ENCODE measurements around the gene ZFYVE28. TPM values are rescaled to one million over a fixed set of nuclear protein-coding genes. Genes with fewer than 3 reads are reported as not detected.
"Not testable (repeated sequence)": the region's sequence is repeated elsewhere in the genome, so short reads cannot be mapped to it uniquely, and the experiment has no call there.

ZFYVE28 gene
- total RNA-seq, 1 donor from 2014 or later, result 1.3 TPM

- H3K36me3 ChIP-seq (ENCODE audit: control insufficient read depth, insufficient read depth, low read length), result peaks cover 2% of the 10 kb centered on the region
- peak; percentile 37 for DNase-seq (ENCODE audit: low read depth)
- FAIRE-seq, result no peak
- no peak overlapping the region for H3K4me3 ChIP-seq (ENCODE audit: low read depth, low read length)
- H3K27me3 ChIP-seq (ENCODE audit: control insufficient read depth, insufficient read depth, low read length), result no peaks in the 10 kb centered on the region
- TF ChIP-seq, protein P1, sequence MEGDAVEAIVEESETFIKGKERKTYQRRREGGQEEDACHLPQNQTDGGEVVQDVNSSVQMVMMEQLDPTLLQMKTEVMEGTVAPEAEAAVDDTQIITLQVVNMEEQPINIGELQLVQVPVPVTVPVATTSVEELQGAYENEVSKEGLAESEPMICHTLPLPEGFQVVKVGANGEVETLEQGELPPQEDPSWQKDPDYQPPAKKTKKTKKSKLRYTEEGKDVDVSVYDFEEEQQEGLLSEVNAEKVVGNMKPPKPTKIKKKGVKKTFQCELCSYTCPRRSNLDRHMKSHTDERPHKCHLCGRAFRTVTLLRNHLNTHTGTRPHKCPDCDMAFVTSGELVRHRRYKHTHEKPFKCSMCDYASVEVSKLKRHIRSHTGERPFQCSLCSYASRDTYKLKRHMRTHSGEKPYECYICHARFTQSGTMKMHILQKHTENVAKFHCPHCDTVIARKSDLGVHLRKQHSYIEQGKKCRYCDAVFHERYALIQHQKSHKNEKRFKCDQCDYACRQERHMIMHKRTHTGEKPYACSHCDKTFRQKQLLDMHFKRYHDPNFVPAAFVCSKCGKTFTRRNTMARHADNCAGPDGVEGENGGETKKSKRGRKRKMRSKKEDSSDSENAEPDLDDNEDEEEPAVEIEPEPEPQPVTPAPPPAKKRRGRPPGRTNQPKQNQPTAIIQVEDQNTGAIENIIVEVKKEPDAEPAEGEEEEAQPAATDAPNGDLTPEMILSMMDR (IDR thresholded peaks at IDR 0.05; ENCODE audit: insufficient read depth, low read length, severe bottlenecking), result no peak
These were observed 195.6 kb downstream of the ZFYVE28 start for GRCh38 chr4:2222838-2223237.

DNA sequence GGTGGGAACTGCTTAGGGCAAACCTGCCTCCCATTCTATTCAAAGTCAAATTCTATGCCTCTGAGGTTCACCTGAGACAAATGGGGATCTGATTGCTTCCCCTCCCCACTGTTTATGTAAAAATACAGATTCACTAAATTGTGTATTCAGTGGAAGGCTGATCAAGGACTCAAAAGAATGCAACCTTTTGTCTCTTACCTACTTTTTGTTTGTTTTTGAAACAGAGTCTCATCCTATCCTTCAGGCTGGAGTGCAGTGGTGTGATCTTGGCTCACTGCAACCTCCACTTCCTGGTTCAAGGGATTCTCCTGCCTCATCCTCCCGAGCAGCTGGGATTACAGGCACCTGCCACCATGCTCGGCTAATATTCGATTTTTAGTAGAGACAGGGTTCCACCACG lies 197.1 kb downstream of the ZFYVE28 start:
- H3K27me3 ChIP-seq (ENCODE audit: control insufficient read depth, insufficient read depth, low read length); H3K36me3 ChIP-seq (ENCODE audit: control insufficient read depth, insufficient read depth, low read length); DNase-seq (ENCODE audit: low read depth); H3K4me3 ChIP-seq (ENCODE audit: low read depth, low read length); FAIRE-seq: not testable (repeated sequence)

GRCh38 chr4:2220016-2220630 lies 198.3 kb downstream of the ZFYVE28 start:
- H3K36me3 ChIP-seq (ENCODE audit: control insufficient read depth, insufficient read depth, low read length), result no peaks in the 10 kb centered on the region
- TF ChIP-seq, protein P1 (IDR thresholded peaks at IDR 0.05; ENCODE audit: insufficient read depth, low read length, severe bottlenecking), result peak; percentile 92
- no peaks in the 10 kb centered on the region for H3K27me3 ChIP-seq (ENCODE audit: control insufficient read depth, insufficient read depth, low read length)
- FAIRE-seq (peak; percentile 50), DNase-seq (ENCODE audit: low read depth) (peak; percentile 54)
- no peak overlapping the region for H3K4me3 ChIP-seq (ENCODE audit: low read depth, low read length)

Other genes starting within 250 kb of the ZFYVE28 start
- 8.4 and 9.2 TPM in 2 replicates for gene HAUS3, start 176.5 kb downstream of the ZFYVE28 start, total RNA-seq
- gene POLN, start 176.5 kb downstream of the ZFYVE28 start, total RNA-seq, result 1.4 and 1.6 TPM in 2 replicates
- gene MXD4, start 156.5 kb downstream of the ZFYVE28 start, total RNA-seq, result 10.5 and 13.2 TPM in 2 replicates
- gene CFAP99, start 310 bp upstream of the ZFYVE28 start, total RNA-seq, result not detected in 2 replicates
- gene RNF4, start 50.5 kb upstream of the ZFYVE28 start, total RNA-seq, result 52.0 and 52.7 TPM in 2 replicates
- 6.6 and 7.6 TPM in 2 replicates for gene FAM193A, start 118.0 kb upstream of the ZFYVE28 start, total RNA-seq